ENCODE measurements around the gene PROSER2. TPM values are rescaled to one million over a fixed set of nuclear protein-coding genes. Genes with fewer than 3 reads are reported as not detected.

PROSER2 gene
- total RNA-seq, 4 donors from 2014 or later: 2.3 to 10.7 (median 3.7) TPM

GRCh38 chr10:11913079-11913641 lies 90.0 kb downstream of the PROSER2 start:
- Histone ChIP-seq H3K27ac (no peak overlapping the region), H3K4me3 (no peak overlapping the region), H3K27me3 (no peaks in the 10 kb centered on the region), H3K9me3 (no peaks in the 10 kb centered on the region), H3K4me1 (no peaks in the 10 kb centered on the region), H3K36me3 (no peaks in the 10 kb centered on the region)
- no peak for TF ChIP-seq POLR2A (IDR thresholded peaks at IDR 0.05)
- TF ChIP-seq, protein P1, sequence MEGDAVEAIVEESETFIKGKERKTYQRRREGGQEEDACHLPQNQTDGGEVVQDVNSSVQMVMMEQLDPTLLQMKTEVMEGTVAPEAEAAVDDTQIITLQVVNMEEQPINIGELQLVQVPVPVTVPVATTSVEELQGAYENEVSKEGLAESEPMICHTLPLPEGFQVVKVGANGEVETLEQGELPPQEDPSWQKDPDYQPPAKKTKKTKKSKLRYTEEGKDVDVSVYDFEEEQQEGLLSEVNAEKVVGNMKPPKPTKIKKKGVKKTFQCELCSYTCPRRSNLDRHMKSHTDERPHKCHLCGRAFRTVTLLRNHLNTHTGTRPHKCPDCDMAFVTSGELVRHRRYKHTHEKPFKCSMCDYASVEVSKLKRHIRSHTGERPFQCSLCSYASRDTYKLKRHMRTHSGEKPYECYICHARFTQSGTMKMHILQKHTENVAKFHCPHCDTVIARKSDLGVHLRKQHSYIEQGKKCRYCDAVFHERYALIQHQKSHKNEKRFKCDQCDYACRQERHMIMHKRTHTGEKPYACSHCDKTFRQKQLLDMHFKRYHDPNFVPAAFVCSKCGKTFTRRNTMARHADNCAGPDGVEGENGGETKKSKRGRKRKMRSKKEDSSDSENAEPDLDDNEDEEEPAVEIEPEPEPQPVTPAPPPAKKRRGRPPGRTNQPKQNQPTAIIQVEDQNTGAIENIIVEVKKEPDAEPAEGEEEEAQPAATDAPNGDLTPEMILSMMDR (IDR thresholded peaks at IDR 0.05): no peak
- no peak for DNase-seq

DNA sequence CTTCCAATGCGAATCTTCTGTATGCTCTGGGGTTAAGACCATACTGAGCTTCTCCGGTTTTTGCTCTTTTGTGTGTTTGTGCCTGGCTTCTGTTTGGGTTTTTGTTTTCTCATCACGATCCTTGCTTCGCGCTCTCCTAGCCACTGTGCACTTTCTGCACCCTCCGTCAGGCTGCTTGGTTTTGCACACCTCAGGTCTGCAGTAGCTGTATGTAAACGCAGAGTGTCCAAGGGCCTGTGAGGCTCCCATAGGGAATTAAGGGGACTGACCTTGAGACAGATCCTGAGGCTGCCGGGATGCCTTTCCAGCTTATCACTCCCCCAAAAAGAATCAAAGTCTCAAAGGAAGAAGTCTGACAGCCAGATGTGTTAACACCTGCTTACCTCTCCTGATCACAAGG lies 95.2 kb downstream of the PROSER2 start:
- Histone ChIP-seq H3K9me3 (no peaks in the 10 kb centered on the region), H3K36me3 (peaks cover 0 to 34% (median 0%) of the 10 kb centered on the region in 3 donors), H3K27me3 (no peaks in the 10 kb centered on the region), H3K4me1 (no peaks in the 10 kb centered on the region), H3K4me3 (no peak overlapping the region), H3K27ac (no peak overlapping the region)
- DNase-seq: no peak
- TF ChIP-seq, protein P1 (IDR thresholded peaks at IDR 0.05): no peak
- no peak for TF ChIP-seq POLR2A (IDR thresholded peaks at IDR 0.05)

- H3K27ac ChIP-seq: no peak overlapping the region
- H3K4me1 ChIP-seq: no peaks in the 10 kb centered on the region
- DNase-seq: no peak
- no peaks in the 10 kb centered on the region for H3K27me3 ChIP-seq
- TF ChIP-seq, protein P1 (IDR thresholded peaks at IDR 0.05): no peak
- TF ChIP-seq POLR2A (IDR thresholded peaks at IDR 0.05): no peak
- peaks cover 0 to 42% (median 0%) of the 10 kb centered on the region in 3 donors for H3K36me3 ChIP-seq
- no peak overlapping the region for H3K4me3 ChIP-seq
- H3K9me3 ChIP-seq: no peaks in the 10 kb centered on the region
Measured at GRCh38 chr10:11919271-11919670, 96.1 kb downstream of the PROSER2 start.

Other genes with a start within 250 kb of the PROSER2 start
- gene USP6NL, start 211.7 kb upstream of the PROSER2 start, total RNA-seq: 10 to 100 TPM; 15.0 to 52.8 (median 19.3) TPM
- 10 to 100 TPM in 1 of 4 donors, 1 to 10 TPM in 3; 2.0 to 16.5 (median 6.1) TPM for gene ECHDC3, start 81.0 kb upstream of the PROSER2 start, total RNA-seq
- 10 to 100 TPM; 12.6 to 56.1 (median 21.0) TPM for gene UPF2, start 219.5 kb downstream of the PROSER2 start, total RNA-seq
- gene DHTKD1, start 245.6 kb downstream of the PROSER2 start, total RNA-seq: 10 to 100 TPM; 18.4 to 32.1 (median 24.2) TPM

Data from Peyer's patch (tissue), 4 donors.